HepG2 (cell line): Measurements from ENCODE around the gene CDC14B. TPM values are rescaled to one million over a fixed set of nuclear protein-coding genes. Genes with fewer than 3 reads are reported as not detected.

ENCODE experiments used
- ATAC-seq: fragments of 200-7000 bp; cut with Tn5 transposase; 3 replicates; pipeline ENCODE4 v1.9.1; 2020; ENCODE audit warnings: mild to moderate bottlenecking, moderate library complexity
- BruUV-seq: library from RNA; stranded (reverse); fragments of 400-500 nt; replicated peaks from 2 replicates; lab custom pipeline; 2021; lab: Mats Ljungman, UMichigan
- CTCF ChIA-PET: fragments of 300-600 bp; formaldehyde crosslinking; extraction: SDS; loops from one replicate; lab custom pipeline; 2021; ENCODE audit warnings: low total read pairs, inconsistent platforms, low intra/inter-chr PET ratio; lab: Yijun Ruan, JAX
- POLR2A ChIA-PET: fragments of 350-600 bp; sonication (Branson Sonifier 250); formaldehyde crosslinking; loops from one replicate; lab custom pipeline; 2020; ENCODE audit warnings: antibody characterized with exemption, inconsistent platforms; lab: Yijun Ruan, JAX
- DNase-seq: peaks from one replicate; pipeline ENCODE4 v3.0.0-alpha.2; 2015; ENCODE audit warnings: low spot score
- FAIRE-seq: peaks from 3 replicates; lab custom pipeline; 2011; peaks lifted over from hg19 to GRCh38; lab: Jason Lieb, UNC
- H2AFZ ChIP-seq: one replicate; pipeline ENCODE4 v1.6.1; 2011; ENCODE audit warnings: low read length, inconsistent platforms
- H3K27ac ChIP-seq: fragments of 300-600 bp; 3 replicates; pipeline ENCODE4 v1.8.0; 2011; ENCODE audit warnings: mixed run types, mild to moderate bottlenecking, mixed read lengths, low read length, inconsistent platforms; ENCODE audit not compliant: insufficient read depth; ENCODE audit errors: extremely low read length
- H3K27me3 ChIP-seq, 2 experiments: fragments of 200-600 bp in 1 of 2; 2 replicates in 1 of 2; 3 replicates in 1 of 2; pipeline versions ENCODE4 v1.6.0 to v1.8.0; 2011; ENCODE audit warnings: low read length in 2 of 2, mild to moderate bottlenecking in 2 of 2, moderate library complexity in 2 of 2, inconsistent platforms in 1 of 2; ENCODE audit not compliant: insufficient read depth in 2 of 2, control insufficient read depth in 1 of 2
- H3K36me3 ChIP-seq, 2 experiments: fragments of 200-600 bp in 1 of 2; replicated peaks in 1 of 2; 2 replicates in 1 of 2; 3 replicates in 1 of 2; pipeline versions ENCODE4 v1.5.1 to v1.8.0; 2011; ENCODE audit warnings: low read length in 2 of 2, inconsistent platforms in 1 of 2; ENCODE audit not compliant: insufficient read depth in 2 of 2, control insufficient read depth in 1 of 2
- H3K4me1 ChIP-seq: 2 replicates; pipeline ENCODE4 v1.5.1; 2012; ENCODE audit warnings: low read length, inconsistent platforms; ENCODE audit not compliant: insufficient read depth
- H3K4me2 ChIP-seq: 2 replicates; pipeline ENCODE4 v1.6.0; 2011; ENCODE audit warnings: low read depth, low read length, inconsistent platforms
- H3K4me3 ChIP-seq, 3 experiments: fragments of 200-600 bp in 1 of 3; sonication (generic), shearing (Covaris generic) in 1 of 3; replicated peaks in 1 of 3; 2 replicates each; pipeline ENCODE4 v1.5.1; 2011 to 2016; ENCODE audit warnings: low read length in 3 of 3, inconsistent platforms in 2 of 3, low read depth in 2 of 3, mild to moderate bottlenecking in 2 of 3, control low read depth in 1 of 3, mixed read lengths in 1 of 3; ENCODE audit not compliant: insufficient read depth in 1 of 3
- H3K79me2 ChIP-seq: one replicate; pipeline ENCODE4 v1.6.1; 2011; ENCODE audit warnings: low read length, inconsistent platforms; ENCODE audit not compliant: insufficient read depth
- H3K9ac ChIP-seq: 2 replicates; pipeline ENCODE4 v1.6.0; 2011; ENCODE audit warnings: mild to moderate bottlenecking, low read depth, low read length, inconsistent platforms; ENCODE audit not compliant: insufficient read depth
- H3K9me3 ChIP-seq: 2 replicates; pipeline ENCODE4 v1.5.1; 2012; ENCODE audit warnings: mild to moderate bottlenecking, low read length
- H4K20me1 ChIP-seq: 2 replicates; pipeline ENCODE4 v1.6.0; 2011; ENCODE audit warnings: inconsistent platforms, mild to moderate bottlenecking, low read length, moderate library complexity; ENCODE audit not compliant: insufficient read depth
- BRD4 ChIP-seq: sonication (generic); formaldehyde crosslinking; IDR thresholded peaks from 2 replicates; pipeline ENCODE4 v1.4.0; 2020; ENCODE audit warnings: missing genetic modification reagents
- FOSL2 ChIP-seq: sonication (generic); formaldehyde crosslinking; IDR thresholded peaks from 2 replicates; pipeline ENCODE4 v1.4.0; 2020; ENCODE audit warnings: missing genetic modification reagents
- GPN1 ChIP-seq: sonication (generic); formaldehyde crosslinking; IDR thresholded peaks from 2 replicates; pipeline ENCODE4 v1.5.1; 2020; ENCODE audit warnings: missing genetic modification reagents, borderline replicate concordance
- GTF3A ChIP-seq: sonication (generic); formaldehyde crosslinking; conservative IDR thresholded peaks from 2 replicates; pipeline ENCODE4 v1.4.0; 2020; ENCODE audit warnings: mild to moderate bottlenecking, missing genetic modification reagents
- KDM1A ChIP-seq: IDR thresholded peaks from 2 replicates; pipeline ENCODE4 v1.6.1; 2016; ENCODE audit warnings: missing compliant biosample characterization
- PCBP1 ChIP-seq: fragments of 200-400 bp; formaldehyde crosslinking; IDR thresholded peaks from 2 replicates; pipeline ENCODE4 v1.6.1; 2017; ENCODE audit warnings: mild to moderate bottlenecking, low read depth, low read length, borderline replicate concordance
- PCBP2 ChIP-seq: fragments of 200-400 bp; formaldehyde crosslinking; optimal IDR thresholded peaks from 2 replicates; pipeline ENCODE3; 2018; ENCODE audit warnings: low read length, low read depth; ENCODE audit not compliant: poor library complexity, severe bottlenecking
- RELA ChIP-seq: sonication (generic); formaldehyde crosslinking; IDR thresholded peaks from 2 replicates; pipeline ENCODE4 v1.4.0; 2020; ENCODE audit warnings: missing genetic modification reagents
- RFX3 ChIP-seq: IDR thresholded peaks from 2 replicates; pipeline ENCODE4 v1.6.1; 2016; ENCODE audit warnings: missing biosample characterization, missing genetic modification reagents
- SATB2 ChIP-seq: sonication (generic); formaldehyde crosslinking; IDR thresholded peaks from 2 replicates; pipeline ENCODE4 v1.5.0; 2020; ENCODE audit warnings: missing genetic modification reagents
- SNAPC4 ChIP-seq: sonication (generic); formaldehyde crosslinking; IDR thresholded peaks from 2 replicates; pipeline ENCODE4 v1.4.0; 2020; ENCODE audit warnings: mild to moderate bottlenecking, missing genetic modification reagents
- TBP ChIP-seq: sonication (generic); formaldehyde crosslinking; IDR thresholded peaks from 2 replicates; pipeline ENCODE4 v1.5.0; 2020; ENCODE audit warnings: missing genetic modification reagents
- TOPORS ChIP-seq: sonication (generic); formaldehyde crosslinking; IDR thresholded peaks from 2 replicates; pipeline ENCODE4 v1.8.0; 2023; ENCODE audit warnings: mild to moderate bottlenecking, missing genetic modification reagents
- WGBS: methylation state at CpG from one replicate; pipeline ENCODE4 v1.1.6; 2017; ENCODE audit warnings: low lambda C conversion rate; 5-methylcytosine and 5-hydroxymethylcytosine counted together
- in situ Hi-C: cut with HindIII; loops from 2 replicates; pipeline ENCODE4 v1.10.0; 2017; ENCODE audit warnings: low pct_unique_long_range_greater_than_20kb; ENCODE audit not compliant: extremely low pct_ligation_motif_present
- intact Hi-C: fragments of 100-400 bp; cut with micrococcal nuclease; formaldehyde crosslinking; loops from one replicate; pipeline ENCODE4 v1.10.0; 2022; ENCODE audit not compliant: unreplicated experiment
- polyA plus RNA-seq, 8 experiments: library from polyadenylated mRNA; depleted of rRNA in 3 of 8; stranded (reverse) in 7 of 8; unstranded in 1 of 8; fragments of >200 nt; fragmentation: Illumina TruSeq in 4 of 8; extraction: Trizol in 4 of 8; gene quantifications; 2 replicates each; pipeline versions ENCODE4 v1.2.1 to v1.2.3, GENCODE V29; 2011 to 2016; ENCODE audit warnings: low read depth in 4 of 8, missing spikeins in 1 of 8, mixed read lengths in 1 of 8; ENCODE audit not compliant: insufficient read depth in 1 of 8
- total RNA-seq, 5 experiments: library from RNA; depleted of rRNA; stranded (reverse); fragments of >200 nt; fragmentation: Illumina TruSeq; extraction: Trizol; gene quantifications; 2 replicates each; pipeline ENCODE4 v1.2.3, GENCODE V29; 2016; ENCODE audit warnings: low read depth in 1 of 5

Gene CDC14B
- total and polyA plus RNA-seq, 2 of the 13 experiments (the other 11 are each of a cell fraction or from before 2014, with no cell fraction given), result 25.8 to 33.3 TPM

- TF ChIP-seq PCBP1 (no peak), GPN1 (CRISPR knock-in tag) (no peak)
Observed at GRCh38 chr9:96460470-96460869, 159.2 kb downstream of the CDC14B start (continued).

- intact Hi-C loops, result no loop called here
- Histone ChIP-seq H3K4me3 (no peak overlapping the region), H4K20me1 (0 out of 2 replicates have a peak, but pooled peaks cover 3% of the 10 kb centered on the region), H3K79me2 (peaks cover 10% of the 10 kb centered on the region), H2AFZ (no peak overlapping the region), H3K4me1 (peaks cover 21% of the 10 kb centered on the region; the same call in 1 of the 2 replicates), H3K9me3 (no peaks in the 10 kb centered on the region), H3K4me2 (no peak overlapping the region), H3K27me3 (no peaks in the 10 kb centered on the region), H3K27ac (no peak overlapping the region), H3K9ac (no peak overlapping the region), H3K36me3 (peaks cover 6% of the 10 kb centered on the region in 2 experiments; a peak in 4 of 5 replicates)
- TF ChIP-seq FOSL2 (CRISPR knock-in tag) (peak; percentile 61), GTF3A (CRISPR knock-in tag) (no peak)
- WGBS, result 99% methylated on average over 7 of the region's 7 CpGs
- ChIA-PET POLR2A (no interaction called here), CTCF (no interaction called here)
- ATAC-seq (no peak), FAIRE-seq (no peak), DNase-seq (no peak)
- BruUV-seq, result no TSS peak
- in situ Hi-C loops, result no loop called here
Observed at GRCh38 chr9:96459268-96460007, 160.2 kb downstream of the CDC14B start.

DNA sequence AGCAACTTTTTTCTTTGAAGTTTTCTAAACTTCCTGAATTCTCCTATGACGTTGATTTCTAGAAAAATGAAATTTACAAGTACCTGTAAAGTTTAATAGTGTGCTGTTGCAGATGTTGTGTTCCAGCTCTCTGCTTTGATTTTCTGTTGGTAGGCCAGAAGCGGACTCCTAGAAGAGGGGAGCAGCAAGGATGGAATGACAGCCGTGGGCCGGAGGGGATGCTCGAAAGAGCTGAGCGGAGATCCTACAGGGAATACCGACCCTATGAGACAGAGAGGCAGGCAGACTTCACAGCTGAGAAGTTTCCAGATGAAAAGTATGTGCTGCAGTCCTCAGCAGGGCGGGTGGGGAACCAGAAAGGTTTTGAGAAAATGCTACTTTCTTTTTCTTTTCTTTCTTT lies 161.4 kb downstream of the CDC14B start:
- ATAC-seq, result no peak
- 97% methylated on average over 8 of the region's 8 CpGs for WGBS
- Histone ChIP-seq H3K27ac (no peak overlapping the region), H3K27me3 (no peaks in the 10 kb centered on the region), H3K79me2 (peaks cover 17% of the 10 kb centered on the region), H3K36me3 (peaks cover 6% of the 10 kb centered on the region in 2 experiments; a peak in 4 of 5 replicates), H3K9ac (no peak overlapping the region), H4K20me1 (peaks cover 10% of the 10 kb centered on the region; the same call in 1 of the 2 replicates), H2AFZ (no peak overlapping the region), H3K4me3 (no peak overlapping the region), H3K9me3 (no peaks in the 10 kb centered on the region), H3K4me1 (peaks cover 33% of the 10 kb centered on the region), H3K4me2 (no peak overlapping the region)
- ChIA-PET CTCF (no interaction called here), POLR2A (no interaction called here)
- in situ Hi-C loops, result no loop called here
- intact Hi-C loops, result no loop called here
- no peak for DNase-seq
- no TSS peak for BruUV-seq
- FAIRE-seq, result no peak
- TF ChIP-seq PCBP2 (no peak), BRD4 (CRISPR knock-in tag) (no peak), TOPORS (CRISPR knock-in tag) (no peak), SATB2 (no peak), RFX3 (CRISPR knock-in tag) (no peak), KDM1A (CRISPR knock-in tag) (no peak), TBP (CRISPR knock-in tag) (no peak), SNAPC4 (CRISPR knock-in tag) (no peak), RELA (no peak), GTF3A (CRISPR knock-in tag) (no peak)
